Measurements from ENCODE around the gene DDRGK1.

Gene DDRGK1

DNA sequence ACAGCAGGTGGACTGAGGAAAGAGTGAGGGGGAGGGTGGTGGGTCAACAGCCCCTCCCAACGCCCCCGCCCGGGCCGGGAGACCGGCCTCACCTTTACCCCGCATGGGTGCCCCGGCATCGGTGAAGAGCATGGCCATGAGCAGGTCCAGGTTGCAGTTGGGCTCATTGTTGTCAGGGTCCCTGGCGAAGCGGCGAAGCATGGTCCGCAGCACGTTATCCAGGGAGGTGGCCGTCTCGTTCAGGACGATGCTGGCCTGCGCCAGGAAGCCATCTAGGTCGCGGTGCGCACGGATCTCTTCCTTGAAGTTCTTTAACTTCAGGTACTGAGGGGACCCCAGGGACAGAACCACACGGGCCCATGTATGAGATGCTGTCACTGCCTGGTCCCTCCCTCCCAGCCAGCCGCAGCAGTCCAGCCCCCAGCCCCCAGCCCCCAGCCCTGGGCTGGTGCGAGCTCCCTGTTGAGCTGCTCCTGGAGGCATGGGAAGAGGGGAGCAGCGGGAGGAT lies 29.6 kb upstream of the DDRGK1 start:
- no peak for DNase-seq

DNA sequence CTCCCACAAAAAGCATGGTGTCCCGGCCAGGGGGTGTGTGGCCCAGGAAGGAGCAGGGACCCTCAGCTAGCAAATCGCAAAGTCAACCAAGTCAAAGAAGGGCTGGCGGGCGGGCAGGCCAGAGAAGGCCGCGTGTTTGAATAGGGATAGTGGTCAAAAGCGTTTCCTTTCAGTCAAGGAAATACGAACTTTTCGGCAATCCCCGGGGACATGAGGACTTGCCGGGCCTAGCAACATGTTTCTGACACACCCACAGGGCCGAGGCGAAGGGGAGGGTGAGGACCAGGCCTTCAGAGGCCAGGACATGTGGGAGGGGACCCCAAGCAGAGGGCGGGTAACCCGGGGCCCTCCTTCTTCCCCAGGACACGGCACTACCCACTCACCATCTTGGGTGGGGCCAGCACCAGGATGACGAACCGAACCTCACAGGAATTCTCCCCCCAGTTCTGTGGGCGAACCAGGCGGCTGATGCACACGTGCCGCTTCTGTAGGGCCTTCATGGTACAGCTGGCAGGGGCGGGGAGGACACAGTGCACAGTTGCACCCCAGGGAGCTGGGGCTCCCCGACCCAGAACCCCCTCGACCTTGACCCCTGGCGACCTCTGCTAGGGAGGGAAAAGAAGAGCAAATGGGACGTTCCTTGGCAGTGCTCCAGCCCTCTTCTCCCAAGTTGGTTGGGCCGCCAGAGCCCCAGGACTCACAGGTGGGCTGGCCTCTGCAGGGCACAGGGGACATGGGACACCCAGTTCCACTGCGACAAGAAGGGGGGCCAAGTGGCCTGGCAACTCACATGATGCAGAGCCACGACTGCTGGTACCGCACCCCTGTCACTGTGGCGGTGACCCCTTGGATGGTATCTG lies 28.9 kb upstream of the DDRGK1 start:
- DNase-seq = no peak

DNA sequence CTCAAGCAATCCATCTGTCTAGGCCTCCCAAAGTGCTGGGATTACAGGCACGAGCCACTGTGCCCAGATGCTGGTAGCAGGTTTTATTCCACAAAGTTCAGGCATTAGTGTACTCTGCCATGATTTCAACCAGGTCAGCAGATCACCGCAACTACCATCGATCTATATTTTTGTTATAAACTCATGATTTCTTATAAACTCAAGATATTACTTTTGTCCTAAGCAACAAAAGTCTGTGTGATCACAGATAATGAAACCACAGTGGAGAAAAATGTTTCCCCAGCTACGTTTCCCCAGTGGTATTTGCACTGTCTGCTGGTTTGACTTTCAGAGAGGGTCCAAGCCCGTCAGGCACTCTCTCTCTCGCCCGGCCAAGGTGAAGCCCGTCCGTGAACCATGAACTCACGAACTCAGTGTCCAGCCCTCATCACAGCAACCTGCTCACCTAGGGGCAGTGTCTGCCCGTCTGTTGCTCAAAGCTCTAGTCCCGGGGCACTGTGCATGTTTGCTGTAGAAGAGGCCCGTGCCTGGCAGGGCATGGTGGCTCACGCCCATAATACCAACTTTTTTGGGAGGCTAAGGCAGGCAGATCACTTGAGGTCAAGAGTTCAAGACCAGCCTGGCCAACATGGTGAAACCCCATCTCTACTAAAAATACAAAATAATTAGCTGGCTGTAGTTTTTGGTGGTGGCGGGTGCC lies 27.6 kb upstream of the DDRGK1 start:
- no peak for DNase-seq

DNA sequence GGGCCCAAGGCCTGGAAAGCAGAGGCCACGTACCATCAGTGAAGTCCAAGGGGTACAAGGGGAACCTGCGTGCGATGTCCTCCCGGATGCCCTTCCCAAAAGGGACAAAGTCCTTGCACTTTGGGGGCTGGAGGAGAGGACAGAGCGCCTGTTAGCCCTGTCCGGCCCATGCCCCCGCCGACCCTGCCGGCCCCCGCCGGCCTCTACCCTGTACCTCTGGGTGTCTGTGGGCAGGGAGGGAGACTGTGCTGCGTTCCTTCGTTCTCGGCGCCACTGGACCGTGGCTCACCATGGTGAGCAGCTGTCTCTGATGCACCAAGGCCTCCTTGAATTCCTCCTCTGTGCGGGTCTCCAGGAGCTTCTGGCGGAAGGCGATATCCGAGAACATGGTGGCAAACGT lies 26.6 kb upstream of the DDRGK1 start:
- DNase-seq = no peak

DNA sequence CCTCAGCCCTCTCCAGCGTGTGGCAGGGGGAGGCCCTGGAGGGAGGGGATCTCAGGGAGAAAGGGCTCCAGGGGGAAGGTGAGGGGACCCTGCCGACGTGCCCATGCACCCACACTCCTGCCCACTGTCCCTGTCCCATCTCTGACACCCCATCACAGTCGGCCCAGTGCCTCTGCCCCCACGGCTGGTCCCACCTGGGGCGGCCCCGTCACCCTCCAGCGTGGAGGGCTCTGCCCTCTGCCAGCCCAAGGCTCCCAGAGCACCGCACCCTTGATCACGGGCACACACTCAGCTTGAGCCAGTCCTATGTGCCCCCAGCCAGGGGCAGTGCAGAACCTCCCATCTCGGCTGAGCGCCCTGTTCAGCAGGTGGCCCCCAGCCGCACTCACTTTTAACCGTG lies 25.3 kb upstream of the DDRGK1 start:
- no peak for DNase-seq

DNA sequence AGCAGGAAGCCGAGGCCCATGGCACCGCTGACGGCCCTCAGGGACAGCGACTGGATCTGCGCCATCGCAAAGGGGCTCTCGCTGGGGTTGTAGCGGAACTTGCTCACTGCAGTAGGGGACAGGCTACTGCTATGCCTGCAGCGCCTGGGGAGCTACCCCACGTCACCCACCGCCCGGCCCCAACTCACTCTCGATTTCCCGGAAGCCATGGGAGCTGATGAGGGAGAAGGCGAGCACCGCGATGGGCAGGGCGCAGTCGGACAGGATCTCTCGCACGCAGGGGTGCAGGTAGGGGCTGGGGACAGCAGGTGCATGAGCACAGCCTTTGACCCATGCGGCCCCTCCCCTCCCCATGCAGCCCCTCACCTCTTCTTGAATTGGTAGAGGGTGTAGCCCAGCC lies 24.7 kb upstream of the DDRGK1 start:
- DNase-seq = no peak

DNA sequence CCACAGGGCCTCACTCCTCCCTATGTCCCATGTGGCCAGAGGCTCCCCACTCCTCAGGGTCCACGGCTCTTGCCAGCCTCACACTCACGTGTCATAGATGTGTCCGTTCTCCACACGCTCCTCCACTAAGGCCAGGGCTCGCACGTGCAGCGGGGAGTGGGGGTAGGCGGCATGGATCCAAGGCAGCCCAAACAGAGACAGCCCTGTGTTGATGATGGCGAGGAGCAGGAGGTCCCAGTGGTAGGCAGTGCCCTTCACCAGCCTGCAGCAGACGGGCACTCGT lies 24.2 kb upstream of the DDRGK1 start:
- DNase-seq = no peak

DNA sequence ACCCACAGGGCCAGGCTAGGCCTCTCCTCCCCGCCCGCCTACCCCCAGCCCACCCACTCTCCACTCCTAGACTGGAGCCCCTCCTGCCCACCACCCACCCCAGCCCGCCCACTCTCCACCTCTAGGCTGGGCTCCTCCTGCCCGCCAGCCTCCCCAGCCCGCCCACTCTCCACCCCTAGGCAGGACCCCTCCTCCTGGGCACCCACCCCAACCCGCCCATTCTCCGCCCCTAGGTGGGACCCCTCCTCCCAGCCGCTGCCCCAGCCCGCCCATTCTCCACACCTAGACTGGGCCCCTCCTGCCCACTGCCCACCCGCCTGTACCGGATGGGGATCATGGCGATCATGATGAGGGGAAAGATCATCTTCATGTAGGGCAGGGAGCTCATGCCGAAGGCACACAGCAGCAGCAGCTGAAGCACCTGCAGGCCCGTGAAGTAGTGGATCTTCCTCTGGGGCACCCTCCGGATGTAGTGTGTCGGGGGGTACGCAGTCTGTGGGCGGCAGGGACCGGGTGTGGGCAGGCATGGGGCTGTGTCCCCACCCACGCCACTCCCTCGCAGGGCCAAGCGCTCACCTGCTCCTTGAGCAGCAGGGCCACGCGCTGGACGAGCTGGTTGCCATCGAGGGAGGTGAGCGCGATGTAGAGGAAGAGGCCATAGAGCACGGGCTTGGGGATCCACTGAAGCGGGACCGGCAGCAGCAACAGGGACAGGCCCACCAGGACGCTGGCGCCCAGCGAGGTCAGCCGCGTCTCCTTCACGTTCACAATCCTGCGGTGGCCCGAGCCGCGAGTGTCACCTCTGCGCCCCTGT lies 23.7 kb upstream of the DDRGK1 start:
- DNase-seq = no peak

DNA sequence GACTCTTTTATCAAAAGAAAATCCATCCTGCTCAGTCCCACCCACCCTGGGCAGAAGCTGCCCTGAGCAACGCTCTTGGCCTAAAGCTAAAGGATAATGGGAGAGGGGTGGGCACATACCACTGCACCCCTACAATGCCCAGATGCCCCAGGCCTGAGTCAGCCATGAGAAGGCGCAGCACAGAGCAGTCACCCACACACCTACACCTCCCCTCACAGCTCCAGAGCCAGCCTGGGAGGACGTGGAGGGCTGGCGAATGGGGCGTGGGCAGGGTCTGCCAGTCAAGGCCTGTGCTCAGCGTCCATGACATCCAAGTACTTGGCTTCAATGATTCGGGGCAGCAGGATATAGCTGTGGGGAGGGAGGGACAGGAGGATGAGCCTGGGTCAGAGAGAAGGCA lies 23.0 kb upstream of the DDRGK1 start:
- DNase-seq = no peak

DNA sequence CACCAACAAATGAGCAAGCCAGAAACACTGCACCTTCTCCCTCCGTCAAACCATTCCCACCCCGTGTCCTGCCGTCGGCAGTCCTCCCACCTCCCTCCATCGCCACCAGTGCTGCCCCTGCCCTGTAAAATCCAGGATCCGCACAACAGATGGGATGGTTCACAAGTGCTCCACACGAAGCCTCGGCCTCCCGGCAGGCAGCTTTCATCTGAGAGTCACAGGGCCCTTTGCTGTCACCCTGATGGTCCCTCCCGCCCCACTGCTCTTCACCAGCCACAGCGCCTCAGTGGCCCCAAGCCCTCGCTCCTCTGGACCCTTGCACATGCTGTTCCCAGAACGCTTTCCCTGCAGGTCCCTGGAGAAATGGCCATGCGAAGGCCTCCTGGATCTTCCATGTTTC lies 22.4 kb upstream of the DDRGK1 start:
- no peak for DNase-seq

DNA sequence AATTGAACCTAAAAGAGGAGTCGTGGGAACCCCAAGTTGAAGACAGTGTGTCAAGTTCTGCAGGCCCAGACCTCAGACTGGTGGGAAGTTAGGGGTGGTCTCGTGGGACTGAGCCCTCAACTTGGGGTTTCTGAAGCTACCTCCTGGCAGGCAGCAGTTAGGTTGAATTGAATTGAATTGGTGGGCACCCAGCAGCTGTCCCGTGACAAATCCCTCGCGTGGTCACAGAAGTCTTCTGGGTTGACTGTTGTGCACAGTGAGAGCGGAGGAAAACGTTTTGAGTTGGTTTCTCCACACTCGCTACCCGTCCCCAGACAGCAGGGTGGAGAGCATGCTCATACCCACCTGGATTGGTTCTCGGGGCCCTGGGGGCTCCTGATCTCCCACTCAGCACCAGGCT lies 21.6 kb upstream of the DDRGK1 start:
- no peak for DNase-seq

DNA sequence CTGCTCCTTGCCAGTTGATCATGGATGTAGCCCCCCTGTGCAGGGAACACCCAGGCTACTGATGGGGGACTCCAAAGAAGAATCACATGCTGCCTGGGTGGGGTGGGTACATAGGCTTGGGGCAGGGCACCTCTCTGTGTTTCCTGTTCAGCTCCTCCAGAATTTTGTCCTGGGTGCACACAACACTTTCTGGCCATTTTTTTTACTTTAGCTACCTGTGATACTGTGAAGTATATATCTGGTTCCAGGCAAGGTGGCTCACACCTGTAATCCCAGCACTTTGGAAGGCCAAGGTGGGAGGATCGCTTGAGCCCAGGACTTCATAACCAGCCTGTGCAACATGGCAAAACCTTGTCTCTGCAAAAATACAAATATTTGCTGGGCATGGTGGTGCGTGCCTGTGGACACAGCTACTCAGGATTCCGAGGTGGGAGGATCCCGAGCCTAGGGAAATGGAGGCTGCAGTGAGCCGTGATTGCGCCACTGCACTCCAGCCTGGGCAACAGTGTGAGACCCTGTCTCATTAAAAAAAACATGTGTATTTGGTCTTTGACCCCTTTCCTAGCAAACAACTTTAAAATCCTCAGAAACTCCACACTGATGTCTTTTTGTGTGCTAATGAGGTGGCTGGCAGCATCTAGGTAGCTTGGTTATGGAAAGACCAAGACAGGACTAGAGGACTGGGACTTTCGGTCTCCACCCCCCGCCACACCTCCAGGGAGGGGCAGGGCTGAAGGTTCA lies 20.4 kb upstream of the DDRGK1 start:
- no peak for DNase-seq

DNA sequence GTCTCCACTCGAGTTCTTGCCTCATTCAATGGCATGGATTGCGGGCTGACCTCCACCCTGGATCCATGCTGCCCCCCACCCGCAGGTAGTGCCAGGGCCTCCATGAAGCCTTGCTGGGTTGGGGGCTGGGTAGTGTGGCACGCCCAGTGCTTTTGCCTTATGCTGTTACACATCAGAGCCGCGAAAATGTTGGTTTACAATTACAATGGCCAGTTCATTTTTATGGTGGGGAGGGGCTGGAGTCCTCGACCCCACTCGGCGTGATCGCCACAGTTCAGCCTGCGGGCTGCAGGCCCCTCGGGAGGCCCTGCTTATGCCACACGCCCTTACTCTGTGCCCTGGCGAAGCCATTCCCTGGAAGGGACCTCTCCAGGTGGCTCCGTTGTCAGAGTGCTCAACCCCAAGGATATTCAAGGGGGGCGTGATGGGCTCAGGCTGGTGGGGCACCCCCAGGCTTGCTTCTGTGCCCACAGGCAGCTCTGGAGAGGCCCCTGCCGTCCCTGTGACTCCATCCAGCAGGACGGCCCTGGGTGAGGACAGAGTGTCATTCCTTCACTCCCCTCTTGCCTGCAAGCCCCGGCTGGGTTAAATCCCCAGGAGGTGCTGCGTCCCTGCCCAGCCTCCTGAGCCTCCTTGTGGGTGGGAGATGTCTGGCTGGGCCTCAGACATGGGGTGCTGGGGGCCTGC lies 19.7 kb upstream of the DDRGK1 start:
- DNase-seq = no peak

DNA sequence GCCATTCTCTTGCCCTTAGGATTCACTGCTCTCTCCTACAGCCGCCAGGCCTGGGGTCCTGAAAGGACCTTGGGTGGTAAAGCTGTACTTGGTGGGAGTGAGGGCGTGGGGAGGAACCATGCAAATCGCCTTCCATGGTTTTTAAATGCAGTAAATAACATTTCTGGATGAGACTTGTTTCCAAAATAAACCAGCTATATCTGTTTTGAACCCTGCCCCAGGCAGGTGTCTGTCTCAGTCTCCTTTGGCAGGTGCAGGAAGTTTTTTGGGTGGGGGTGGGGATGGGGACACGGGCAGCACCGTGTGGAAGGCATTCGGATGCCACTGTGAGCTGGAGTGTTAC lies 19.1 kb upstream of the DDRGK1 start:
- DNase-seq = no peak

DNA sequence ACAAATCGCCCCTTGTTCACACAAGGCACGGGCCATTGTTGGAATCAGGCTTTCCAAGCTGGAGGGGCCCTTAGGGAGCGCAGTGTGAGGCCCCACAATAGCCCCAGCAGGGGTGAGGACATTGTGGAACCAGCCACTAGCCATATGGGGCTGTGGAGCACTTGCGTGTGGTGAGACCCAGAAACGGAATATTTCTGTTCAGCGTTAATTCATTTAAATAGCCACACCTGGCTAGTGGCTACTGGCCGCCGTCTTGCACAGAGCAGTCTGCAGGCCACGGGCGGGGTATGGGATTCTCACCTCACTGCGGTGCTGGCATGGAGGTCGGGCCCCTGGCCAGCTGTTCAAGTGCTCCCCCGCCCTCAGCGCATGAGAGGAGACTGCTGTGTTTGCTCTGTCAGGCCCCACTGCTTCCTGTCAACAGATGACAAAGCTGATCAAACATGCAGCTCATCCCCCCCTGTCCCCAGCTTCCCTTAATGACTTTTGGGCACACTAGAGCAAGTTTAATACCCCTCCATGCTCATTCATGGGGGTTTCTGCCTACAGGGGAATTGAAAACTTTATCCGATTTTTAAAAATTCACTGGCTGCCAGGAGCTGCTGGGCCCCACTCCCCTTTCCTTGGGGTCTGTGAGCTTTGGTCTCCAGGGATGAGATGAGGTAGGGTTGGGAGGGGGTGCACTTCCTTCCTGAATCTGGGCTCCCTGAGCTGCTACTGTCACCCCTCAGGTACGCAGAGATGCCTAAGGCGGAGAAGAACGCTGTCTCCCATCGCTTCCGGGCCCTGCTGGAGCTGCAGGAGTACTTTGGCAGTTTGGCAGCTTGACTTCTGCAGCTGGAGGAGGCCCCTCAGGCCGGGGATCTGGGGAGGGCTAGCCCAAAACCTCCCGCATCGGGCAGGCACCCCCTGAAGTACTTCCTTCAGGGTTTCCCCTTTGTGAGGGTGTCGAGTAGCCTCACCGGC lies 18.4 kb upstream of the DDRGK1 start:
- no peak for DNase-seq

DNA sequence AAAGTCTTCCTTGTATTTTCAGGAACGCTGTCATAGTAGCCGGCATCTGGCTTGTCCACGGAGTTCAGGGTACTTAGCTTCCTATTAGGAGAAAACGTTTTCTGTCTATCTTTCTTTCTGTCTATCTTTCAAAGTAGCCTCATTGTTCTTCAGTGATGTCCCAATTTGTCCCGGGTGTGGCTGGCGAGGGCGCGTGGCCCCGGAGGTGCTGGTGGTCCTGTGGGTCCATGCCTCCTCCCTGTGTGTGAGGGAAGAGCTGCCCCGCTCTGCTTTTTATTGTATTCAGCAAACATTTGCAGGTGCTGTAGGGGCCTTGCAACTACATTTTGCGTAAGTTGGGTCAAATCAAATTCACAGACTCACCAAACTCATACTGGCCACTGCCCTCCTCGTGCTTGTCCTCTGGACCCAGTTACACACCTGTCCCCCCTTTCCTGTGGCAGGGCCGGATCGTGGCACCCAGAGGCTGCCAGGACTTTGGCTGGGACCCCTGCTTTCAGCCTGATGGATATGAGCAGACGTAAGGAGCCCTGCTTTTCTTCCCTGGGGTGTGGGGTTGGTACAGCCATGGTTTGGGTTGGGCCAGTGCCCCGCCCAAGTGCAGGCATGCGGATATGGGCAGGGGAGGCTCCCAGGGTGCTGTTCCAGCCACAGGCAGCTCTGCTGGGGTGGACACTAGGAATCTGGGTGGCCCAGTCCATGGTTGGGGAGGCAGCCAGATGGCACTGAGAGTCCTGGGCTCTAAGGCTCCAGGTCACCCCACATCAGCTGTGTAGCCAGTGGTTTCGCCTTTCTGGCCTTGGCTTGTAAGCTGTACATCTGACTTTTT lies 17.1 kb upstream of the DDRGK1 start:
- DNase-seq = no peak

DNA sequence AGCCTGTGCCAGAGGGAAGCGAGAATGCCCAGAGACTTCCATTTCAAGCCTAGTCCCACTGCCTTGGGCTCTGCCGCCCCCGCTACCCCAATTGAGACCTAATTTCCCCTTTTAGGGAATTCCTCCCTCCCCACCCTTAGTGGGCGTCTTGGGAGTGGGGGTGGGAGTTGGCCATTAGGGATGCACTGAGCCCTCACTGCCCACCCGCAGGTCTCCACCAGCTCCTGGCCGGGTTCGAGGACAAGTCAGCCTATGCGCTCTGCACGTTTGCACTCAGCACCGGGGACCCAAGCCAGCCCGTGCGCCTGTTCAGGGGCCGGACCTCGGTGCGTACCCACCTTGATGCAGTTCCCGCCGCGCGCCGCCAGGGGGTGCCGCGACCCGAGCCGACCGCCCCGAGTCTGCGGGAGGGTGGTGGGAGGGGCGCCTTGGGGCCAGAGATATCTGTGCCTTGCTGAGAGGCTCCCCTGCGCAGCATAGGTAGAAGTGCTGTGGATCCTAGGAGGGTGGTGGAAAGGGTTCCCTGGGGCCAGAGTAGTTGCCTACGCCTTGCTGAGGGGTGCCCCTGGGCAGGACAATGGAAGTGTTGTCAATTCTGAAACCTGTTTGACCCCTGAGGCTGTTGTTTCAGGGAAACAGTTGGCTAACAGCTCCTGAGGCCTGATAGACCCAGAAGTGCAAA lies 14.0 kb upstream of the DDRGK1 start:
- peak; percentile 39 to 66 for DNase-seq

DNA sequence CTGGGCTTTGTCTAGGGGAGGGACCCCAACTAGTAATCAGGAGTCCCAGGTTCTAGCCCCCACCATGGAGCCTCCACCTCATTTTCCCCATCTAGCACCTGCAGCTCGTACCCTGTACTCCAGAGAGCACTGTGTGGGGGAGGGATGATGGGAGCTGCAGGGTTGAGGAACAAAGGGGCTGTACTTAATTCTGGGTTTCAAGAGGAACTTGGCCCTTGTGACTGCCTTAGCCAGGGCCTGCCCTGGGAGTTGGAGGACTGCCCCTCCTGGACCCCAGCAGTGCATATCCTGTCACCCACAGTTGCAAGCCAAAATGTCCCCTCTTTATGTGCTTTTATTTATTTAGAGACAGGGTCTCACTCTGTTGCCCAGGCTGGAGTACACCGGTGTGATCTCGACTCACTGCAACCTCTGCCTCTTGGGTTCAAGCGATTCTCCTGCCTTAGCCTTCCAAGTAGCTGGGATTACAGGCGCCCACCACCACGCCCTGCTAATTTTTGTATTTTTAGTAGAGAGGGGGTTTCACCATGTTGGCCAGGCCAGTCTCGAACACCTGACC lies 11.0 kb upstream of the DDRGK1 start:
- peak in 1 of 2 donors; percentile 30 for DNase-seq

DNA sequence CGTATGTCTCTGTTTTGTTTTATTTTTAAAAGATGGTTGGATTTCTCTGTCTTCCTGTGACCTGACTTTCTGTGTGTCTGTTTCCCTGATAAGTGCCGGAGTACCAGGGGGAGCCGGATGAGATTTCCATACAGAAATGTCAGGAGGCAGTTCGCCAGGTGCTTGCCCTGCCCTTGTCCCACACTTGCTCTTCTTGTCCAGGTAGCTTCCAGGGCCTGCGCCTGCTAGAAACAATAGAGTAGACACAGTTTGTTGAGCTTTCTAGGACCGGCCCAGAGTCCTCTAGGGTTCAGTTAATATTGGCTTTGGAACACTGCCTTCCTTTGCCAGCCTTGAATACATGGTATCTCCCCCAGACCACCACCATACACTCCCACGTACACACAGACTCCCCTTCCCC lies 8.7 kb upstream of the DDRGK1 start:
- no peak for DNase-seq
